ENCODE data around the gene SYDE2.

DNA sequence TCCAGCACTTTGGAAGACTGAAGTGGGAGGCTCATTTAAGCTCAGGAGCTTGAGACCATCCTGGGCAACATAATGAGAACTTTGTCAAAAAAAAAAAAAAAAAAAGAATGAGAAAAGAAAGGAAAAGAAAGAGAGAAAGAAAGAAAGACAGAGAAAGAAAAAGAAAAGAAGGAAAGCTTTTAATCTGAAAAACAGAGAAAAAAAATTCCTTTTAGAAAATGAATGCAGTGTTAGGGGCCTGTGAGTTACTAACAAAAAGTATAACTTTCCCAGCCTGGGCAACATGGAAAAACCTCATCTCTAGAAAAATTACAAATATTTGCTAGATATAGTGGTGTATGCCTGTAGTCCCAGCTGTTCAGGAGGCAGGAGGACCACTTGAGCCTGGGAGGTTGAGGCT is 15.9 kb upstream of the SYDE2 start:
- TF ChIP-seq POLR2AphosphoS5 (IDR thresholded peaks at IDR 0.05; ENCODE audit: low read depth, low read length) (no peak), TAF1 (IDR thresholded peaks at IDR 0.05; ENCODE audit: borderline replicate concordance, insufficient read depth, low read length) (no peak)
